GM21576 (cell line): ENCODE measurements around the gene AGAP5.
"Not testable (repeated sequence)": the region's sequence is repeated elsewhere in the genome, so short reads cannot be mapped to it uniquely, and the experiment has no call there.

Experiments used
- ATAC-seq: cut with Tn5 transposase; IDR thresholded peaks from one replicate; pipeline ENCODE4 v1.9.1; 2021; ENCODE audit warnings: mild to moderate bottlenecking, moderate library complexity; ENCODE audit not compliant: unreplicated experiment

AGAP5 gene

GRCh38 chr10:73715179-73716156 lies 17.6 kb upstream of the AGAP5 start:
- ATAC-seq, result not testable (repeated sequence)

GRCh38 chr10:73714483-73714882 lies 16.6 kb upstream of the AGAP5 start:
- not testable (repeated sequence) for ATAC-seq

- not testable (repeated sequence) for ATAC-seq
Observed at GRCh38 chr10:73713912-73714311, 16.0 kb upstream of the AGAP5 start.

GRCh38 chr10:73711683-73712082 lies 13.8 kb upstream of the AGAP5 start:
- not testable (repeated sequence) for ATAC-seq

GRCh38 chr10:73708122-73708521 lies 10.2 kb upstream of the AGAP5 start:
- ATAC-seq, result not testable (repeated sequence)

GRCh38 chr10:73707628-73708027 lies 9.7 kb upstream of the AGAP5 start:
- not testable (repeated sequence) for ATAC-seq

- not testable (repeated sequence) for ATAC-seq
Observed at GRCh38 chr10:73706488-73706887, 8.6 kb upstream of the AGAP5 start.

GRCh38 chr10:73705506-73706072 lies 7.7 kb upstream of the AGAP5 start:
- not testable (repeated sequence) for ATAC-seq

GRCh38 chr10:73703924-73704323 lies 6.0 kb upstream of the AGAP5 start:
- not testable (repeated sequence) for ATAC-seq

GRCh38 chr10:73698819-73699218 lies 910 bp upstream of the AGAP5 start:
- not testable (repeated sequence) for ATAC-seq

- ATAC-seq, result not testable (repeated sequence)
Observed at GRCh38 chr10:73695302-73695701, 2.6 kb downstream of the AGAP5 start.

GRCh38 chr10:73690755-73691154 lies 7.2 kb downstream of the AGAP5 start:
- not testable (repeated sequence) for ATAC-seq

- ATAC-seq, result not testable (repeated sequence)
Observed at GRCh38 chr10:73689596-73689995, 8.3 kb downstream of the AGAP5 start.

- ATAC-seq, result not testable (repeated sequence)
Observed at GRCh38 chr10:73687641-73688040, 10.3 kb downstream of the AGAP5 start.

- ATAC-seq, result not testable (repeated sequence)
Observed at GRCh38 chr10:73674546-73674945, 23.4 kb downstream of the AGAP5 start.

- ATAC-seq, result not testable (repeated sequence)
Observed at GRCh38 chr10:73668378-73668777, 29.5 kb downstream of the AGAP5 start.

- not testable (repeated sequence) for ATAC-seq
Observed at GRCh38 chr10:73666153-73666809, 31.6 kb downstream of the AGAP5 start.

GRCh38 chr10:73665581-73665980 lies 32.3 kb downstream of the AGAP5 start:
- not testable (repeated sequence) for ATAC-seq

- not testable (repeated sequence) for ATAC-seq
Observed at GRCh38 chr10:73664156-73665040, 33.5 kb downstream of the AGAP5 start.

GRCh38 chr10:73663621-73664020 lies 34.3 kb downstream of the AGAP5 start:
- ATAC-seq, result not testable (repeated sequence)
